CD14-positive monocyte (primary cell): ENCODE data around the gene NRSN2. TPM values are rescaled to one million over a fixed set of nuclear protein-coding genes. Genes with fewer than 3 reads are reported as not detected.

Experiments
- DNase-seq, 3 donors: peaks; one replicate each; pipeline ENCODE4 v3.0.0-alpha.2; 2011 to 2022
- H2AFZ ChIP-seq: 2 replicates; pipeline ENCODE4 v1.6.0; 2012; ENCODE audit warnings: mild to moderate bottlenecking, low read depth, low read length, inconsistent platforms; ENCODE audit not compliant: insufficient read depth, poor library complexity, severe bottlenecking
- H3K27ac ChIP-seq, 2 donors: 1 replicate in 1 of 2; 2 replicates in 1 of 2; pipeline ENCODE4 v1.5.1; 2012 to 2013; ENCODE audit warnings: low read length in 2 of 2, control low read depth in 1 of 2, inconsistent platforms in 1 of 2, low read depth in 1 of 2, mild to moderate bottlenecking in 1 of 2
- H3K27me3 ChIP-seq, 2 donors: one replicate each; pipeline versions ENCODE4 v1.6.0 to v1.6.1; 2011 to 2013; ENCODE audit warnings: low read length in 2 of 2; ENCODE audit not compliant: control insufficient read depth in 2 of 2, insufficient read depth in 2 of 2
- H3K36me3 ChIP-seq, 2 donors: replicated peaks in 1 of 2; 1 replicate in 1 of 2; 2 replicates in 1 of 2; pipeline versions ENCODE4 v1.5.1 to v1.6.1; 2012 to 2013; ENCODE audit warnings: low read length in 2 of 2, control low read depth in 1 of 2, inconsistent platforms in 1 of 2, mild to moderate bottlenecking in 1 of 2; ENCODE audit not compliant: insufficient read depth in 2 of 2, control insufficient read depth in 1 of 2
- H3K4me1 ChIP-seq, 2 donors: 1 replicate in 1 of 2; 2 replicates in 1 of 2; pipeline versions ENCODE4 v1.5.1 to v1.6.1; 2012 to 2013; ENCODE audit warnings: low read length in 2 of 2, control low read depth in 1 of 2, inconsistent platforms in 1 of 2, mild to moderate bottlenecking in 1 of 2, moderate library complexity in 1 of 2; ENCODE audit not compliant: insufficient read depth in 2 of 2, control insufficient read depth in 1 of 2
- H3K4me2 ChIP-seq: replicated peaks from 2 replicates; pipeline ENCODE3; 2012; ENCODE audit warnings: low read length, moderate library complexity, mild to moderate bottlenecking; ENCODE audit not compliant: poor library complexity, severe bottlenecking; ENCODE audit errors: extremely low read depth
- H3K4me3 ChIP-seq, 3 experiments: fragments of 200-600 bp in 1 of 3; sonication (generic) in 1 of 3; replicated peaks in 1 of 3; 1 replicate in 2 of 3; 2 replicates in 1 of 3; pipeline ENCODE4 v1.5.1; 2011 to 2013; ENCODE audit warnings: low read length in 3 of 3, mild to moderate bottlenecking in 3 of 3, control low read depth in 2 of 3, low read depth in 2 of 3, inconsistent platforms in 1 of 3, moderate library complexity in 1 of 3
- H3K79me2 ChIP-seq: 2 replicates; pipeline ENCODE4 v1.6.0; 2012; ENCODE audit warnings: mild to moderate bottlenecking, control low read depth, inconsistent platforms, low read length, moderate library complexity; ENCODE audit not compliant: insufficient read depth
- H3K9ac ChIP-seq: 2 replicates; pipeline ENCODE4 v1.6.0; 2017; ENCODE audit warnings: low read length, mild to moderate bottlenecking; ENCODE audit not compliant: insufficient read depth, poor library complexity, severe bottlenecking
- H3K9me3 ChIP-seq, 2 donors: replicated peaks in 1 of 2; 1 replicate in 1 of 2; 2 replicates in 1 of 2; pipeline versions ENCODE4 v1.5.1 to v1.6.1; 2012 to 2013; ENCODE audit warnings: low read length in 2 of 2, control low read depth in 1 of 2; ENCODE audit not compliant: control insufficient read depth in 1 of 2, insufficient read depth in 1 of 2
- H4K20me1 ChIP-seq: 2 replicates; pipeline ENCODE4 v1.6.0; 2012; ENCODE audit warnings: mild to moderate bottlenecking, low read length, control low read depth, moderate library complexity; ENCODE audit not compliant: insufficient read depth
- H3K27ac Mint-ChIP-seq, 7 donors: one replicate each; pipeline ENCODE4 v1.8.0; 2020; ENCODE audit warnings: mild to moderate bottlenecking in 7 of 7, mixed read lengths in 7 of 7, moderate library complexity in 6 of 7, inconsistent platforms in 2 of 7
- H3K27me3 Mint-ChIP-seq, 3 donors: one replicate each; pipeline ENCODE4 v1.8.0; 2021 to 2022; ENCODE audit warnings: low read depth in 3 of 3, mild to moderate bottlenecking in 3 of 3, mixed read lengths in 3 of 3, moderate library complexity in 3 of 3, inconsistent platforms in 1 of 3
- H3K36me3 Mint-ChIP-seq, 2 donors: one replicate each; pipeline ENCODE4 v1.8.0; 2020; ENCODE audit warnings: mixed read lengths in 2 of 2, inconsistent platforms in 1 of 2, mild to moderate bottlenecking in 1 of 2
- H3K4me1 Mint-ChIP-seq: one replicate; pipeline ENCODE4 v1.8.0; 2020; ENCODE audit warnings: mild to moderate bottlenecking, mixed read lengths
- H3K4me3 Mint-ChIP-seq, 2 donors: one replicate each; pipeline ENCODE4 v1.8.0; 2020; ENCODE audit warnings: mild to moderate bottlenecking in 2 of 2, mixed read lengths in 2 of 2, moderate library complexity in 1 of 2
- H3K9me3 Mint-ChIP-seq, 7 donors: one replicate each; pipeline ENCODE4 v1.8.0; 2020 to 2022; ENCODE audit warnings: mixed read lengths in 7 of 7, mild to moderate bottlenecking in 6 of 7, moderate library complexity in 6 of 7, inconsistent platforms in 2 of 7
- CTCF ChIP-seq: fragments of 200-600 bp; IDR thresholded peaks from one replicate; pipeline ENCODE4 v1.8.0; 2022; ENCODE audit warnings: antibody characterized with exemption, mild to moderate bottlenecking
- WGBS: methylation state at CpG from one replicate; pipeline ENCODE4 v1.1.5; 2013; ENCODE audit warnings: missing lambda C conversion rate; ENCODE audit not compliant: insufficient coverage; 5-methylcytosine and 5-hydroxymethylcytosine counted together
- intact Hi-C, 2 donors: fragments of 100-400 bp; cut with micrococcal nuclease; formaldehyde crosslinking; loops; one replicate each; pipeline versions ENCODE4 v1.15.0 to v1.15.1; 2023
- polyA plus RNA-seq, 3 donors: library from polyadenylated mRNA; depleted of rRNA in 1 of 3; unstranded in 2 of 3; stranded (reverse) in 1 of 3; fragments of 300-500 nt in 2 of 3; fragments of >200 nt in 1 of 3; fragmentation: Illumina TruSeq in 2 of 3; gene quantifications; 1 replicate in 2 of 3; 2 replicates in 1 of 3; pipeline ENCODE4 v1.2.3, GENCODE V29; 2012 to 2021

The NRSN2 gene
- polyA plus RNA-seq, 3 donors, result 0.09 to 0.73 (median 0.56) TPM

- Histone ChIP-seq H3K27ac (no peak overlapping the region), H3K4me1 (peaks cover 27 to 34% of the 10 kb centered on the region in 2 donors), H2AFZ (no peak overlapping the region), H3K9ac (no peak overlapping the region), H3K9me3 (no peaks in the 10 kb centered on the region), H3K4me3 (no peak overlapping the region), H3K36me3 (no peaks in the 10 kb centered on the region), H3K79me2 (no peaks in the 10 kb centered on the region), H3K4me2 (no peak overlapping the region), H3K27me3 (no peaks in the 10 kb centered on the region), H4K20me1 (no peaks in the 10 kb centered on the region)
- no peak for TF ChIP-seq CTCF
- Mint-ChIP-seq H3K4me3 (no peak overlapping the region), H3K9me3 (peaks cover 0 to 2% (median 0%) of the 10 kb centered on the region in 7 donors), H3K36me3 (no peaks in the 10 kb centered on the region), H3K27me3 (peaks cover 1 to 5% (median 3%) of the 10 kb centered on the region in 3 donors), H3K4me1 (peaks cover 36% of the 10 kb centered on the region), H3K27ac (no peak overlapping the region)
- intact Hi-C loops, result no loop called here
- 88% methylated on average over 6 of the region's 8 CpGs for WGBS
- DNase-seq, result no peak
Measured at GRCh38 chr20:367486-367887, 20.6 kb downstream of the NRSN2 start.

- H3K4me2 ChIP-seq, result no peak overlapping the region
- WGBS, result 100% methylated on average over 4 of the region's 4 CpGs
- Mint-ChIP-seq H3K27me3 (peaks cover 1 to 5% (median 2%) of the 10 kb centered on the region in 3 donors), H3K9me3 (peaks cover 0 to 2% (median 0%) of the 10 kb centered on the region in 7 donors), H3K27ac (no peak overlapping the region), H3K4me3 (no peak overlapping the region), H3K36me3 (no peaks in the 10 kb centered on the region), H3K4me1 (peaks cover 38% of the 10 kb centered on the region)
- no peaks in the 10 kb centered on the region for H3K36me3 ChIP-seq
- H3K4me3 ChIP-seq, result no peak overlapping the region
- DNase-seq, result no peak
- intact Hi-C loops, result no loop called here
- H3K9me3 ChIP-seq, result no peaks in the 10 kb centered on the region
- no peaks in the 10 kb centered on the region for H3K27me3 ChIP-seq
- H4K20me1 ChIP-seq, result no peaks in the 10 kb centered on the region
- no peak overlapping the region for H2AFZ ChIP-seq
- TF ChIP-seq CTCF, result no peak
- H3K9ac ChIP-seq, result no peak overlapping the region
- no peaks in the 10 kb centered on the region for H3K79me2 ChIP-seq
- H3K27ac ChIP-seq, result no peak overlapping the region
- H3K4me1 ChIP-seq, result peaks cover 29 to 36% of the 10 kb centered on the region in 2 donors
Measured at GRCh38 chr20:368915-369314, 22.0 kb downstream of the NRSN2 start.
